Measurements from ENCODE around the gene RNU6-1.

GRCh38 chr15:67857220-67857619 lies 17.4 kb upstream of the RNU6-1 start:
- no peak for TF ChIP-seq POLR2A (IDR thresholded peaks at IDR 0.05; ENCODE audit: low read depth, low read length)
- TF ChIP-seq POLR2AphosphoS5 (IDR thresholded peaks at IDR 0.05; ENCODE audit: insufficient read depth, low read depth, low read length) = no peak
- no peak for TF ChIP-seq CTCF (IDR thresholded peaks at IDR 0.05; ENCODE audit: extremely low read depth in 1 of 2, insufficient read depth in 1 of 2, low read depth in 1 of 2, low read length in 2 of 2)
- no peak for TF ChIP-seq EZH2 (IDR thresholded peaks at IDR 0.05; ENCODE audit: borderline replicate concordance, low read depth, low read length, severe bottlenecking)
- TF ChIP-seq, protein P1, sequence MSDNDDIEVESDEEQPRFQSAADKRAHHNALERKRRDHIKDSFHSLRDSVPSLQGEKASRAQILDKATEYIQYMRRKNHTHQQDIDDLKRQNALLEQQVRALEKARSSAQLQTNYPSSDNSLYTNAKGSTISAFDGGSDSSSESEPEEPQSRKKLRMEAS (IDR thresholded peaks at IDR 0.05; ENCODE audit: insufficient read depth, insufficient read length) = no peak
- TF ChIP-seq GATA2 (IDR thresholded peaks at IDR 0.05; ENCODE audit: insufficient read depth, insufficient read length, low read depth, low read length) = no peak

All from endothelial cell of umbilical vein (primary cell).